Neutrophil (primary cell): ENCODE data around the gene VSIG10L2.

Experiments used
- H3K27ac ChIP-seq: fragments of 200-600 bp; sonication (generic); 2 replicates; pipeline ENCODE4 v1.5.1; 2016; ENCODE audit warnings: mild to moderate bottlenecking, moderate library complexity
- H3K27me3 ChIP-seq: fragments of 200-600 bp; sonication (generic); 2 replicates; pipeline ENCODE4 v1.6.0; 2016; ENCODE audit warnings: mild to moderate bottlenecking
- H3K36me3 ChIP-seq: fragments of 200-600 bp; sonication (generic); 2 replicates; pipeline ENCODE4 v1.5.1; 2017
- H3K4me1 ChIP-seq, 2 experiments: fragments of 200-600 bp in 1 of 2; sonication (generic) in 1 of 2; 1 replicate in 1 of 2; 2 replicates in 1 of 2; pipeline versions ENCODE4 v1.5.1 to v1.6.1; 2013 to 2016; ENCODE audit warnings: low read depth in 1 of 2, low read length in 1 of 2, mild to moderate bottlenecking in 1 of 2, moderate library complexity in 1 of 2; ENCODE audit not compliant: control insufficient read depth in 1 of 2, insufficient read depth in 1 of 2
- H3K4me3 ChIP-seq, 2 experiments: fragments of 200-600 bp in 1 of 2; sonication (generic) in 1 of 2; 1 replicate in 1 of 2; 2 replicates in 1 of 2; pipeline ENCODE4 v1.5.1; 2013 to 2016; ENCODE audit warnings: low read depth in 1 of 2, low read length in 1 of 2, mild to moderate bottlenecking in 1 of 2, moderate library complexity in 1 of 2
- H3K9me3 ChIP-seq: fragments of 200-600 bp; sonication (generic); 2 replicates; pipeline ENCODE4 v1.5.1; 2016
- CTCF ChIP-seq: fragments of 200-600 bp; sonication (generic); IDR thresholded peaks from 2 replicates; pipeline ENCODE4 v1.5.1; 2016; ENCODE audit warnings: antibody characterized with exemption

The VSIG10L2 gene

GRCh38 chr11:125992893-125993292 lies 47.0 kb downstream of the VSIG10L2 start:
- no peaks in the 10 kb centered on the region for H3K9me3 ChIP-seq
- no peaks in the 10 kb centered on the region for H3K36me3 ChIP-seq
- H3K4me1 ChIP-seq = no peaks in the 10 kb centered on the region
- H3K4me3 ChIP-seq = no peak overlapping the region
- H3K27ac ChIP-seq = no peak overlapping the region
- TF ChIP-seq CTCF = no peak
- peaks cover 8% of the 10 kb centered on the region for H3K27me3 ChIP-seq

- no peaks in the 10 kb centered on the region for H3K4me1 ChIP-seq
- H3K27ac ChIP-seq = no peak overlapping the region
- H3K36me3 ChIP-seq = no peaks in the 10 kb centered on the region
- H3K27me3 ChIP-seq = peaks cover 8% of the 10 kb centered on the region
- H3K9me3 ChIP-seq = no peaks in the 10 kb centered on the region
- TF ChIP-seq CTCF = no peak
- no peak overlapping the region for H3K4me3 ChIP-seq
These were observed 48.7 kb downstream of the VSIG10L2 start for GRCh38 chr11:125994509-125994908.

GRCh38 chr11:125995313-125995712 lies 49.5 kb downstream of the VSIG10L2 start:
- Histone ChIP-seq H3K27ac (no peak overlapping the region), H3K27me3 (peaks cover 8% of the 10 kb centered on the region), H3K4me1 (no peaks in the 10 kb centered on the region), H3K9me3 (no peaks in the 10 kb centered on the region), H3K4me3 (no peak overlapping the region), H3K36me3 (no peaks in the 10 kb centered on the region)
- TF ChIP-seq CTCF = no peak

- Histone ChIP-seq H3K36me3 (no peaks in the 10 kb centered on the region), H3K9me3 (no peaks in the 10 kb centered on the region), H3K27me3 (peaks cover 16% of the 10 kb centered on the region), H3K4me3 (no peak overlapping the region), H3K27ac (no peak overlapping the region), H3K4me1 (no peaks in the 10 kb centered on the region)
- no peak for TF ChIP-seq CTCF
These were observed 52.4 kb downstream of the VSIG10L2 start for GRCh38 chr11:125998267-125998666.

- H3K4me3 ChIP-seq = no peak overlapping the region
- no peak overlapping the region for H3K27ac ChIP-seq
- no peaks in the 10 kb centered on the region for H3K9me3 ChIP-seq
- no peaks in the 10 kb centered on the region for H3K36me3 ChIP-seq
- H3K4me1 ChIP-seq = no peaks in the 10 kb centered on the region
- TF ChIP-seq CTCF = no peak
- H3K27me3 ChIP-seq = peaks cover 16% of the 10 kb centered on the region
These were observed 53.5 kb downstream of the VSIG10L2 start for GRCh38 chr11:125999234-125999880.
